K562 (cell line): Measurements from ENCODE around the gene TNFAIP8L2. TPM values are rescaled to one million over a fixed set of nuclear protein-coding genes. Genes with fewer than 3 reads are reported as not detected.
A peak's percentile ranks its signal among the peaks of the same experiment; 100 is the strongest.

ENCODE experiments used
- ATF2 ChIP-seq: sonication (generic); formaldehyde crosslinking; IDR thresholded peaks from 2 replicates; pipeline ENCODE4 v1.8.1; 2022; ENCODE audit warnings: missing genetic modification reagents
- CBFA2T3 ChIP-seq: fragments of 450-650 bp; IDR thresholded peaks from 2 replicates; pipeline ENCODE4 v1.6.1; 2017
- E2F1 ChIP-seq: sonication (generic); formaldehyde crosslinking; IDR thresholded peaks from 2 replicates; pipeline ENCODE4 v1.8.1; 2023; ENCODE audit warnings: mild to moderate bottlenecking, missing genetic modification reagents, moderate library complexity
- EZH2 ChIP-seq: IDR thresholded peaks from 2 replicates; pipeline ENCODE4 v1.6.1; 2012; ENCODE audit warnings: low read depth, mild to moderate bottlenecking, inconsistent platforms, low read length, borderline replicate concordance
- GABPB1 ChIP-seq: sonication (generic); formaldehyde crosslinking; IDR thresholded peaks from 2 replicates; pipeline ENCODE4 v1.8.0; 2022; ENCODE audit warnings: mild to moderate bottlenecking, missing genetic modification reagents
- KDM1A ChIP-seq, 2 experiments: fragments of 450-650 bp; IDR thresholded peaks; 2 replicates each; pipeline ENCODE4 v1.6.1; 2016; ENCODE audit warnings: mild to moderate bottlenecking in 2 of 2
- KLF16 ChIP-seq: IDR thresholded peaks from 2 replicates; pipeline ENCODE4 v1.6.1; 2016; ENCODE audit warnings: antibody characterized with exemption
- NFRKB ChIP-seq: fragments of 450-650 bp; IDR thresholded peaks from 2 replicates; pipeline ENCODE4 v1.6.1; 2016; ENCODE audit warnings: low read depth
- PHB ChIP-seq: fragments of 250-450 bp; sonication (Bioruptor Pico); IDR thresholded peaks from 2 replicates; pipeline ENCODE4 v1.5.0; 2021
- POU5F1 ChIP-seq: fragments of 150-350 bp; IDR thresholded peaks from 2 replicates; pipeline ENCODE4 v1.6.1; 2014; ENCODE audit warnings: borderline replicate concordance, low read length, low read depth, mild to moderate bottlenecking; ENCODE audit not compliant: partially characterized antibody
- RBM15 ChIP-seq: fragments of 200-400 bp; formaldehyde crosslinking; IDR thresholded peaks from 2 replicates; pipeline ENCODE4 v1.6.1; 2018; ENCODE audit warnings: mild to moderate bottlenecking, low read length, moderate library complexity; ENCODE audit not compliant: insufficient read depth
- RNF219 ChIP-seq: fragments of 250-450 bp; sonication (Bioruptor Pico); IDR thresholded peaks from 2 replicates; pipeline ENCODE4 v1.5.0; 2022; ENCODE audit warnings: mild to moderate bottlenecking
- SETDB1 ChIP-seq: IDR thresholded peaks from one replicate; pipeline ENCODE4 v1.6.1; 2012; ENCODE audit warnings: low read length, control low read depth, inconsistent platforms
- SIRT6 ChIP-seq: IDR thresholded peaks from one replicate; pipeline ENCODE4 v1.6.1; 2012; ENCODE audit warnings: low read depth, mild to moderate bottlenecking, control low read depth, inconsistent platforms, low read length, moderate library complexity
- SMAD1 ChIP-seq: fragments of 150-350 bp; IDR thresholded peaks from 2 replicates; pipeline ENCODE4 v1.6.1; 2014; ENCODE audit warnings: low read length, low read depth; ENCODE audit not compliant: partially characterized antibody
- SMAD3 ChIP-seq: fragments of 450-650 bp; formaldehyde crosslinking; conservative IDR thresholded peaks from 2 replicates; pipeline ENCODE4 v1.4.0; 2020; ENCODE audit warnings: mild to moderate bottlenecking
- SREBF1 ChIP-seq: fragments of 150-350 bp; IDR thresholded peaks from 2 replicates; pipeline ENCODE4 v1.6.1; 2014; ENCODE audit warnings: antibody characterized with exemption, low read depth, low read length, borderline replicate concordance
- STAT5B ChIP-seq: fragments of 250-450 bp; sonication (Bioruptor Pico); IDR thresholded peaks from 2 replicates; pipeline ENCODE4 v1.8.0; 2021; ENCODE audit warnings: mild to moderate bottlenecking, inconsistent platforms
- TCFL5 ChIP-seq: fragments of 250-450 bp; sonication (Bioruptor Pico); conservative IDR thresholded peaks from 2 replicates; pipeline ENCODE4 v1.6.1; 2021; ENCODE audit warnings: mild to moderate bottlenecking, moderate library complexity, matching md5 sums
- YBX1 ChIP-seq: fragments of 450-650 bp; IDR thresholded peaks from 2 replicates; pipeline ENCODE4 v1.7.1; 2016; ENCODE audit warnings: mild to moderate bottlenecking
- ZKSCAN3 ChIP-seq: fragments of 250-450 bp; sonication (Bioruptor Pico); IDR thresholded peaks from 2 replicates; pipeline ENCODE4 v1.4.0; 2020
- ZNF239 ChIP-seq: fragments of 250-450 bp; sonication (Bioruptor Pico); IDR thresholded peaks from 2 replicates; pipeline ENCODE4 v1.4.0; 2020; ENCODE audit warnings: mild to moderate bottlenecking
- ZNF3 ChIP-seq: fragments of 250-450 bp; sonication (Bioruptor Pico); IDR thresholded peaks from 2 replicates; pipeline ENCODE4 v1.5.0; 2021; ENCODE audit warnings: mild to moderate bottlenecking, moderate library complexity
- ZNF507 ChIP-seq: conservative IDR thresholded peaks from 2 replicates; pipeline ENCODE4 v1.6.1; 2017; ENCODE audit warnings: missing genetic modification characterization, missing compliant biosample characterization
- ZNF511 ChIP-seq: sonication (generic); formaldehyde crosslinking; IDR thresholded peaks from 2 replicates; pipeline ENCODE4 v1.8.0; 2022; ENCODE audit warnings: mild to moderate bottlenecking, missing genetic modification reagents
- ZNF644 ChIP-seq: fragments of 200-800 bp; sonication (Bioruptor generic); IDR thresholded peaks from 2 replicates; pipeline ENCODE4 v1.6.1; 2016; ENCODE audit warnings: low read depth, missing genetic modification characterization, missing compliant biosample characterization
- polyA plus RNA-seq, 8 experiments: library from polyadenylated mRNA; depleted of rRNA in 4 of 8; stranded (reverse) in 5 of 8; unstranded in 3 of 8; fragments of >200 nt; fragmentation: Nextera tagmentation in 2 of 8; fragmentation: Illumina TruSeq in 1 of 8; extraction: Ambion mirVana in 2 of 8; extraction: Trizol in 1 of 8; gene quantifications; 2 replicates each; pipeline versions ENCODE4 v1.2.1 to v1.2.3, GENCODE V29; 2011 to 2014; ENCODE audit warnings: inconsistent platforms in 1 of 8, missing spikeins in 1 of 8
- total RNA-seq, 7 experiments: library from RNA; depleted of rRNA in 6 of 7; stranded (reverse); fragments of >200 nt in 6 of 7; fragmentation: Illumina TruSeq in 2 of 7; extraction: Trizol in 2 of 7; gene quantifications; 2 replicates each; pipeline versions ENCODE4 v1.2.1 to v1.2.3, GENCODE V29; 2011 to 2021; ENCODE audit warnings: low replicate concordance in 1 of 7

Gene TNFAIP8L2
- total and polyA plus RNA-seq, 9 of the 15 experiments (the other 6 are each of a cell fraction or from before 2014, with no cell fraction given) = 0.05 to 1.7 (median 0.52) TPM

DNA sequence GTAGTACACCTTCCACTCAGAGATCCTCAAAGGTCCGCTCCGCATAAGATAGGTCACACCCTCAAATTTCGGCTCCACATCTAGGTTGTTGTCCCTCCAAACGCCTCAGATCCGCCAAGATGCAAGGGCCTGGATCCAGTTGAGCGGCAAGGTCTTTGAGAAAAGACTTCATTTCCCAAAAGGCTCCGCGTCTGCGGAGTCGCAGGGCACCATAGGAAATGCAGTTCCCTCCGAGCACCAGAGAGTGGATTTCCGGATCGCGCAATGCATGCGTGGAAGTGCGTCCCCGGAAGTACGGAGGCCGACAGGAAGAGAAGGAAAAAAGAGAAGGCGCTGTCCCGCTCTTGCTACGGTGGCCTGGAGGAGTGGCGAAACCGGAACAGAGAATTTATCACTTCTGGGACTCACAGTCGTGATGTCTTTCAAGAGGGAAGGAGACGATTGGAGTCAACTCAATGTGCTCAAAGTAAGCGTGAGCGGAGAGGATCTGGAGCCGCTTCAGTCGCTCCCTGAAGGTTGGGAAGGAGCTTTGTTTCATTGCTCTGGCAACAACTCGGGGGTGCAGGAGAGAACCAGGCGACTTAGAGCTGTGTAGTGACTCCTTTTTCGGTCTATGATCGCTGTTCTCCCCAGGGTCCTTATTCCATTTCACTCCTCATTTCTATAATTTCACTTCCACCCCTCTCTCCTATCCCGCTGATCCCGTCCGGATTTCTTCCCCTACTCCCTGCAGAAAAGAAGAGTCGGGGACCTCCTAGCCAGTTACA, 9.5 kb downstream of the TNFAIP8L2 start, which contains the start of the genes LYSMD1 and SCNM1 (continued):
- TF ChIP-seq RBM15 = no peak
- TF ChIP-seq EZH2 = no peak
- TF ChIP-seq ZNF239 (CRISPR knock-in tag) = peak; percentile 12; the same call in 1 of the 2 replicates
- no peak for TF ChIP-seq ZNF511
- TF ChIP-seq ZNF644 (tag) = peak; percentile 96
- TF ChIP-seq NFRKB = no peak; the same call in 1 of the 2 replicates
- 0 out of 2 replicates have a peak, but pooled peaks have one; percentile 10 for TF ChIP-seq SREBF1
- TF ChIP-seq ATF2 = no peak
- TF ChIP-seq SIRT6 = no peak
- TF ChIP-seq E2F1 (CRISPR knock-in tag) = peak; percentile 83
- TF ChIP-seq TCFL5 = no peak
- peak; percentile 96 for TF ChIP-seq GABPB1 (CRISPR knock-in tag)
- no peak for TF ChIP-seq CBFA2T3
- TF ChIP-seq PHB (CRISPR knock-in tag) = 0 out of 2 replicates have a peak, but pooled peaks have one; percentile 50
- no peak for TF ChIP-seq YBX1
- peak; percentile 100 for TF ChIP-seq POU5F1
- TF ChIP-seq RNF219 (CRISPR knock-in tag) = no peak
- TF ChIP-seq KLF16 = peak; percentile 100
- TF ChIP-seq KDM1A (IDR thresholded peaks at IDR 0.05) = no peak
- TF ChIP-seq STAT5B (CRISPR knock-in tag) = no peak
- 0 out of 2 replicates have a peak, but pooled peaks have one; percentile 36 for TF ChIP-seq SMAD3 (CRISPR knock-in tag)
- TF ChIP-seq ZNF3 (CRISPR knock-in tag) = no peak
- no peak for TF ChIP-seq ZKSCAN3
- TF ChIP-seq SETDB1 = no peak
- no peak for TF ChIP-seq ZNF507 (tag)
- peak; percentile 61 for TF ChIP-seq SMAD1
